Ascending aorta (tissue), 2 donors: Measurements from ENCODE around the gene PEX16. TPM values are rescaled to one million over a fixed set of nuclear protein-coding genes. Genes with fewer than 3 reads are reported as not detected.

Experiments
- DNase-seq, 2 donors: peaks; one replicate each; pipeline ENCODE4 v3.0.0-alpha.2; 2019; ENCODE audit warnings: low spot score in 2 of 2
- H3K27ac ChIP-seq, 2 donors: fragments of 200-600 bp; sonication (generic); one replicate each; pipeline ENCODE4 v1.5.1; 2016 to 2017; ENCODE audit warnings: mild to moderate bottlenecking in 1 of 2
- H3K27me3 ChIP-seq: fragments of 200-600 bp; sonication (generic); one replicate; pipeline ENCODE4 v1.5.1; 2017
- H3K36me3 ChIP-seq, 2 donors: fragments of 200-600 bp; sonication (generic); one replicate each; pipeline ENCODE4 v1.5.1; 2016
- H3K4me1 ChIP-seq, 2 donors: fragments of 200-600 bp; sonication (generic); one replicate each; pipeline ENCODE4 v1.5.1; 2016 to 2017; ENCODE audit warnings: mild to moderate bottlenecking in 1 of 2
- H3K4me3 ChIP-seq, 2 donors: fragments of 200-600 bp; sonication (generic); one replicate each; pipeline ENCODE4 v1.5.1; 2016 to 2017; ENCODE audit warnings: mild to moderate bottlenecking in 1 of 2
- H3K9me3 ChIP-seq, 2 donors: fragments of 200-600 bp; sonication (generic); one replicate each; pipeline ENCODE4 v1.5.1; 2016
- CTCF ChIP-seq, 3 experiments: fragments of 200-600 bp in 2 of 3; fragments of 450-650 bp in 1 of 3; sonication (generic) in 2 of 3; IDR thresholded peaks; one replicate each; pipeline ENCODE4 v1.5.1; 2016 to 2019; ENCODE audit warnings: antibody characterized with exemption in 3 of 3, mild to moderate bottlenecking in 1 of 3, moderate library complexity in 1 of 3
- intact Hi-C: fragments of 100-400 bp; cut with DNase I; formaldehyde crosslinking; loops from one replicate; pipeline ENCODE4 v1.15.1; 2023
- total RNA-seq: library from RNA; depleted of rRNA; stranded (reverse); fragments of >200 nt; gene quantifications from one replicate; pipeline ENCODE4 v1.1.0, GENCODE V29; 2016

Gene PEX16
- total RNA-seq, 1 donor from 2014 or later, result 77.9 TPM

GRCh38 chr11:45919806-45920530 lies 2.3 kb upstream of the PEX16 start:
- Histone ChIP-seq H3K36me3 (peaks cover 0 to 11% of the 10 kb centered on the region in 2 donors), H3K9me3 (no peaks in the 10 kb centered on the region), H3K4me3 (no peak overlapping the region), H3K27ac (no peak overlapping the region), H3K27me3 (peaks cover 17% of the 10 kb centered on the region), H3K4me1 (peaks cover 11 to 21% of the 10 kb centered on the region in 2 donors)
- no peak for DNase-seq
- intact Hi-C loops, result loop anchor here (5.0 kb wide), 4 partner anchors 113 to 1487 kb away; partner anchors contain the start of genes PHF21A, SLC35C1 and SLC39A13
- TF ChIP-seq CTCF (IDR thresholded peaks at IDR 0.05), result no peak

- no peak for DNase-seq
- intact Hi-C loops, result loop anchor here (1.0 to 5.0 kb wide), 7 partner anchors 20 to 1488 kb away; partner anchors contain the start of genes CRY2, PHF21A, SLC35C1 and SLC39A13
Observed at GRCh38 chr11:45918962-45919675, 1.4 kb upstream of the PEX16 start.

GRCh38 chr11:45918331-45918941 lies 759 bp upstream of the PEX16 start:
- H3K4me3 ChIP-seq, result peak overlapping the region; percentile 67 to 91
- H3K4me1 ChIP-seq, result peaks cover 11 to 21% of the 10 kb centered on the region in 2 donors
- H3K27me3 ChIP-seq, result peaks cover 17% of the 10 kb centered on the region
- H3K27ac ChIP-seq, result peak overlapping the region; percentile 90 to 91
- peaks cover 12 to 26% of the 10 kb centered on the region in 2 donors for H3K36me3 ChIP-seq
- intact Hi-C loops, result loop anchor here (1.0 to 5.0 kb wide), 7 partner anchors 19 to 1489 kb away; partner anchors contain the start of genes CRY2, PHF21A, SLC35C1 and SLC39A13
- TF ChIP-seq CTCF (IDR thresholded peaks at IDR 0.05), result no peak
- peak in 1 of 2 donors; percentile 89 for DNase-seq
- no peaks in the 10 kb centered on the region for H3K9me3 ChIP-seq

More at GRCh38 chr11:45918962-45919675, 1.4 kb upstream of the PEX16 start:
- Histone ChIP-seq H3K4me1 (peaks cover 11 to 21% of the 10 kb centered on the region in 2 donors), H3K27ac (no peak overlapping the region), H3K27me3 (peaks cover 17% of the 10 kb centered on the region), H3K4me3 (peak overlapping the region; percentile 67 to 91), H3K36me3 (peaks cover 5 to 20% of the 10 kb centered on the region in 2 donors), H3K9me3 (no peaks in the 10 kb centered on the region)
- no peak for TF ChIP-seq CTCF (IDR thresholded peaks at IDR 0.05)

- Histone ChIP-seq H3K9me3 (no peaks in the 10 kb centered on the region), H3K36me3 (peaks cover 22 to 37% of the 10 kb centered on the region in 2 donors), H3K27ac (peak overlapping the region; percentile 90 to 91), H3K27me3 (peaks cover 6% of the 10 kb centered on the region), H3K4me1 (peaks cover under 1 to 12% of the 10 kb centered on the region in 2 donors), H3K4me3 (peak overlapping the region; percentile 67 to 91)
- no peak for DNase-seq
- intact Hi-C loops, result loop anchor here (5.0 kb wide), 4 partner anchors 110 to 1490 kb away; partner anchors contain the start of genes PHF21A, SLC35C1 and SLC39A13
- no peak for TF ChIP-seq CTCF (IDR thresholded peaks at IDR 0.05)
Observed at GRCh38 chr11:45917286-45917622, 423 bp downstream of the PEX16 start.

- Histone ChIP-seq H3K36me3 (peaks cover 40 to 54% of the 10 kb centered on the region in 2 donors), H3K9me3 (no peaks in the 10 kb centered on the region), H3K27ac (no peak overlapping the region), H3K4me1 (peaks cover 0 to 9% of the 10 kb centered on the region in 2 donors), H3K4me3 (no peak overlapping the region), H3K27me3 (no peaks in the 10 kb centered on the region)
- TF ChIP-seq CTCF (IDR thresholded peaks at IDR 0.05), result no peak
- no peak for DNase-seq
- intact Hi-C loops, result loop anchor here (5.0 kb wide), 4 partner anchors 108 to 1492 kb away; partner anchors contain the start of genes PHF21A, SLC35C1 and SLC39A13
Observed at GRCh38 chr11:45915446-45915845, 2.2 kb downstream of the PEX16 start.
